ENCODE results near the gene GFPT1. TPM values are rescaled to one million over a fixed set of nuclear protein-coding genes. Genes with fewer than 3 reads are reported as not detected.
"Not testable (repeated sequence)": the region's sequence is repeated elsewhere in the genome, so short reads cannot be mapped to it uniquely, and the experiment has no call there.

The GFPT1 gene
- total RNA-seq, 2 donors from 2014 or later = 218 to 289 TPM

GRCh38 chr2:69358914-69359313 is 28.1 kb downstream of the GFPT1 start:
- H3K27ac ChIP-seq = no peak overlapping the region

GRCh38 chr2:69356471-69356870 is 30.6 kb downstream of the GFPT1 start:
- H3K9me3 ChIP-seq = no peaks in the 10 kb centered on the region
- H3K4me1 ChIP-seq = no peaks in the 10 kb centered on the region
- no peaks in the 10 kb centered on the region for H3K27me3 ChIP-seq
- H3K27ac ChIP-seq = no peak overlapping the region
- H3K9ac ChIP-seq (ENCODE audit: low read depth in 2 of 2, low read length in 2 of 2) = no peak overlapping the region
- intact Hi-C loops (cut with DNase I) = no loop called here
- no peak overlapping the region for H3K4me3 ChIP-seq
- H3K36me3 ChIP-seq = peaks cover 28% of the 10 kb centered on the region
- DNase-seq = no peak
- TF ChIP-seq CTCF (IDR thresholded peaks at IDR 0.05) = no peak

More at GRCh38 chr2:69358914-69359313, 28.1 kb downstream of the GFPT1 start:
- Histone ChIP-seq H3K36me3 (peaks cover 42% of the 10 kb centered on the region), H3K27me3 (no peaks in the 10 kb centered on the region), H3K9ac (ENCODE audit: low read depth in 2 of 2, low read length in 2 of 2) (no peak overlapping the region), H3K9me3 (no peaks in the 10 kb centered on the region), H3K4me1 (no peaks in the 10 kb centered on the region), H3K4me3 (no peak overlapping the region)
- intact Hi-C loops (cut with DNase I) = no loop called here
- TF ChIP-seq CTCF (IDR thresholded peaks at IDR 0.05) = no peak
- no peak for DNase-seq

DNA sequence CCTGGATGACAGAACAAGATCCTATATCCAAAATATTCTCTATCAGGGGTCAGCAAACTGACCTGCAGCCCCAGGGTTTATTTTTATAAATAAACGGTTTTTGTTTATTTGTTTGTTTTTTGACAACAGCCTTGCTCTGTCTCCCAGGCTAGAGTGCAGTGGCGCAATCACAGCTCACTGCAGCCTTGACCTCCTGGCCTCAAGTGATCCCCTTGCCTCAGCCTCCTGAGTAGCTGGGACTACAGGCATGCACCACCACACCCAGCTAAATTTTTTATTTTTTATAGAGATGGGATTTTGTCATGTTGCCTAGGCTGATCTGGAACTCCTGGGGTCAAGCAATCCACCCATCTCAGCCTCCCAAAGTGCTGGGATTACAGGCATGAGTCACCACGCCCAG is 32.1 kb downstream of the GFPT1 start:
- H3K27me3 ChIP-seq; H3K4me1 ChIP-seq; DNase-seq; H3K27ac ChIP-seq; H3K4me3 ChIP-seq; H3K9ac ChIP-seq (ENCODE audit: low read depth in 2 of 2, low read length in 2 of 2); intact Hi-C loops (cut with DNase I); H3K9me3 ChIP-seq: not testable (repeated sequence)
- peaks cover 28% of the 10 kb centered on the region for H3K36me3 ChIP-seq

GRCh38 chr2:69353360-69353759 is 33.7 kb downstream of the GFPT1 start:
- Histone ChIP-seq H3K4me1 (no peaks in the 10 kb centered on the region), H3K36me3 (peaks cover 24% of the 10 kb centered on the region), H3K4me3 (no peak overlapping the region), H3K9me3 (no peaks in the 10 kb centered on the region), H3K27ac (no peak overlapping the region), H3K27me3 (no peaks in the 10 kb centered on the region), H3K9ac (ENCODE audit: low read depth in 2 of 2, low read length in 2 of 2) (no peak overlapping the region)
- intact Hi-C loops (cut with DNase I) = no loop called here
- DNase-seq = no peak
- no peak for TF ChIP-seq CTCF (IDR thresholded peaks at IDR 0.05)

DNA sequence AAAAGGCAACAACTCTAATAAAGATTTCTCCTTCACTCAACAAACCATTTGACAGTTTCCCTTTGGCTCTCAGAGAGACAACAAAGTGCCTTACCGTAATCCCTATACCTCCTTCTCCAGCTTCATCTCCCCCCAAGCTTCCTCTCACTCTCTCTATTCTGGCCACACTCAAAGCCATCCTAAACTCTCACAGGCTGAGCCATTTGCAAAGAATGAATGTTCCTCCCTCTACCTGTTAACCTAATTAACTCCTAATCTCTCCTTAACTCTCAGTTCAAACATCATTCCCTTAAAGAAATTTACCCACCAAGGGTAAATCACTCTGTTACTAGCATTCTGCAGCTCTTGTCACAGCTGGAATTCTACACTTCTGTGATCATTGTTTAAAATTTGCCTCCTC is 38.2 kb downstream of the GFPT1 start:
- no peak overlapping the region for H3K27ac ChIP-seq
- H3K4me1 ChIP-seq = no peaks in the 10 kb centered on the region
- H3K36me3 ChIP-seq = peaks cover 25% of the 10 kb centered on the region
- no peaks in the 10 kb centered on the region for H3K9me3 ChIP-seq
- TF ChIP-seq CTCF (IDR thresholded peaks at IDR 0.05) = no peak
- no peak for DNase-seq
- intact Hi-C loops (cut with DNase I) = no loop called here
- no peak overlapping the region for H3K9ac ChIP-seq (ENCODE audit: low read depth in 2 of 2, low read length in 2 of 2)
- H3K27me3 ChIP-seq = no peaks in the 10 kb centered on the region
- no peak overlapping the region for H3K4me3 ChIP-seq

DNA sequence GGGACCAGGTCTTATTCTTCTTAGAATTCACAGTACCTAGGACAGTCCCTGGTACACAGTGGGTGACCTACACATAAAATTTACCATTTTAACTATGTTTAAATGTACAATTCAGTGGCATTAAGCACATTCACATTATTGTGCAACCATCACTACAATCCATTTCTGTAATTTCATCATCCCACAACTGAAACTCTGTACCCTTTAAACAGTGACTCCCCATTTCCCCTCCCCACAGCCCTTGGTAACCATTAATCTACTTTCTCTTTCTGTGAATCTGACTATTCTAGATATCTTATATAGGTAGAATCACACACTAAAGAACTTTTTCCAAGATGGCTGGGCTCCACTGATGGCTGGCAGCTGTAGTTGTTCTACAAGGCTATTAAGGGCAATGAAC is 41.6 kb downstream of the GFPT1 start:
- no peak overlapping the region for H3K9ac ChIP-seq (ENCODE audit: low read depth in 2 of 2, low read length in 2 of 2)
- intact Hi-C loops (cut with DNase I) = no loop called here
- TF ChIP-seq CTCF (IDR thresholded peaks at IDR 0.05) = no peak
- H3K36me3 ChIP-seq = peaks cover 40% of the 10 kb centered on the region
- no peaks in the 10 kb centered on the region for H3K9me3 ChIP-seq
- H3K27ac ChIP-seq = no peak overlapping the region
- no peak overlapping the region for H3K4me3 ChIP-seq
- H3K4me1 ChIP-seq = no peaks in the 10 kb centered on the region
- no peaks in the 10 kb centered on the region for H3K27me3 ChIP-seq
- no peak for DNase-seq
